NB4 (cell line): ENCODE data around the gene PSD4.

ENCODE experiments used
- POLR2A ChIP-seq: IDR thresholded peaks from 2 replicates; pipeline ENCODE4 v1.6.1; 2011; ENCODE audit warnings: mild to moderate bottlenecking; ENCODE audit not compliant: insufficient read length; ENCODE audit errors: extremely low read depth
- TF ChIP-seq, protein P1 (sequence below): IDR thresholded peaks from one replicate; pipeline ENCODE4 v1.5.1; 2012; ENCODE audit warnings: low read depth, low read length
- TF ChIP-seq, protein P2 (sequence below): IDR thresholded peaks from 2 replicates; pipeline ENCODE4 v1.6.1; 2011; ENCODE audit warnings: low read depth, low read length

DNA sequence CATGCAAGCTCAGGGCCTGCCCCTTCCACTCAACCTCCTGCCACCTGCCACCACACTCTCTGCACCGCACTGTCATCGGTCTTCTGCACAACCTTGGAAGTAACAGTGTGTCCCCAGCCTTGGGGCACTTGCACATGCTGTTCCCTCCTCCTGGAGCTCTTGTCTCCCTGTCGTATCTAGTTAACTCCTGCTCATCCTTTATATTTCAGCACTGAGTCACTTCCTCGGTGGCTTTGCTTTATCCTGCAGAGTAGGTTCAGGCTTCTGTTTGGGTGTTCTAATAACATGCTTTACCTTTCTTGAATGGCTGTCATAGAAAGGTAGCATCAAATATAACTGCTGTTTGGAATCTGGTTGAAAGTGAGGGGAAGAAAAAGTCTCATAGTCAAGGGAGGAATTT is 79.7 kb downstream of the PSD4 start:
- TF ChIP-seq, protein P1, sequence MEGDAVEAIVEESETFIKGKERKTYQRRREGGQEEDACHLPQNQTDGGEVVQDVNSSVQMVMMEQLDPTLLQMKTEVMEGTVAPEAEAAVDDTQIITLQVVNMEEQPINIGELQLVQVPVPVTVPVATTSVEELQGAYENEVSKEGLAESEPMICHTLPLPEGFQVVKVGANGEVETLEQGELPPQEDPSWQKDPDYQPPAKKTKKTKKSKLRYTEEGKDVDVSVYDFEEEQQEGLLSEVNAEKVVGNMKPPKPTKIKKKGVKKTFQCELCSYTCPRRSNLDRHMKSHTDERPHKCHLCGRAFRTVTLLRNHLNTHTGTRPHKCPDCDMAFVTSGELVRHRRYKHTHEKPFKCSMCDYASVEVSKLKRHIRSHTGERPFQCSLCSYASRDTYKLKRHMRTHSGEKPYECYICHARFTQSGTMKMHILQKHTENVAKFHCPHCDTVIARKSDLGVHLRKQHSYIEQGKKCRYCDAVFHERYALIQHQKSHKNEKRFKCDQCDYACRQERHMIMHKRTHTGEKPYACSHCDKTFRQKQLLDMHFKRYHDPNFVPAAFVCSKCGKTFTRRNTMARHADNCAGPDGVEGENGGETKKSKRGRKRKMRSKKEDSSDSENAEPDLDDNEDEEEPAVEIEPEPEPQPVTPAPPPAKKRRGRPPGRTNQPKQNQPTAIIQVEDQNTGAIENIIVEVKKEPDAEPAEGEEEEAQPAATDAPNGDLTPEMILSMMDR, result no peak
- no peak for TF ChIP-seq POLR2A
- TF ChIP-seq, protein P2, sequence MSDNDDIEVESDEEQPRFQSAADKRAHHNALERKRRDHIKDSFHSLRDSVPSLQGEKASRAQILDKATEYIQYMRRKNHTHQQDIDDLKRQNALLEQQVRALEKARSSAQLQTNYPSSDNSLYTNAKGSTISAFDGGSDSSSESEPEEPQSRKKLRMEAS, result no peak
